ENCODE results near the gene PDE6G. TPM values are rescaled to one million over a fixed set of nuclear protein-coding genes. Genes with fewer than 3 reads are reported as not detected.
"Not testable (repeated sequence)": the region's sequence is repeated elsewhere in the genome, so short reads cannot be mapped to it uniquely, and the experiment has no call there.

The PDE6G gene
- total RNA-seq, 1 donor from 2014 or later: not detected

GRCh38 chr17:81635973-81636504, 20.3 kb downstream of the PDE6G start:
- no peak for DNase-seq (ENCODE audit: low read depth)

- no peak for DNase-seq (ENCODE audit: low read depth)
Observed at GRCh38 chr17:81635431-81635830, 20.9 kb downstream of the PDE6G start.

GRCh38 chr17:81631482-81631881, 24.9 kb downstream of the PDE6G start:
- no peak for DNase-seq (ENCODE audit: low read depth)

- no peak for DNase-seq (ENCODE audit: low read depth)
Observed at GRCh38 chr17:81630274-81630673, 26.1 kb downstream of the PDE6G start.

GRCh38 chr17:81621494-81622130, 34.7 kb downstream of the PDE6G start:
- DNase-seq (ENCODE audit: low read depth): no peak

- not testable (repeated sequence) for DNase-seq (ENCODE audit: low read depth)
Observed at GRCh38 chr17:81618307-81618706, 38.0 kb downstream of the PDE6G start.

- no peak for DNase-seq (ENCODE audit: low read depth)
Observed at GRCh38 chr17:81616877-81617276, 39.5 kb downstream of the PDE6G start.

GRCh38 chr17:81615401-81615930, 40.9 kb downstream of the PDE6G start:
- DNase-seq (ENCODE audit: low read depth): peak; percentile 69

GRCh38 chr17:81612172-81612970, 44.0 kb downstream of the PDE6G start:
- no peak for DNase-seq (ENCODE audit: low read depth)

GRCh38 chr17:81609541-81610311, 46.6 kb downstream of the PDE6G start:
- no peak for DNase-seq (ENCODE audit: low read depth)

- no peak for DNase-seq (ENCODE audit: low read depth)
Observed at GRCh38 chr17:81608605-81609004, 47.7 kb downstream of the PDE6G start.

GRCh38 chr17:81608082-81608481, 48.3 kb downstream of the PDE6G start:
- peak; percentile 76 for DNase-seq (ENCODE audit: low read depth)

GRCh38 chr17:81607431-81607830, 48.9 kb downstream of the PDE6G start:
- no peak for DNase-seq (ENCODE audit: low read depth)

GRCh38 chr17:81603846-81604610, 52.3 kb downstream of the PDE6G start:
- no peak for DNase-seq (ENCODE audit: low read depth)

- peak; percentile 75 for DNase-seq (ENCODE audit: low read depth)
Observed at GRCh38 chr17:81601525-81602120, 54.7 kb downstream of the PDE6G start.

Small RNAs within 50 kb of the gene (microRNA-seq; reads per million reads assigned to microRNA genes)
- 0.48 reads per million for gene MIR6786

Other genes with a start within 250 kb of the PDE6G start
- gene ACTG1, start 143.7 kb downstream of the PDE6G start, total RNA-seq: 1,458 and 1,934 TPM in 2 replicates
- 1.5 and 3.0 TPM in 2 replicates for gene FSCN2, start 128.2 kb downstream of the PDE6G start, total RNA-seq
- gene FAAP100, start 104.2 kb downstream of the PDE6G start, total RNA-seq: 29.3 and 44.2 TPM in 2 replicates
- gene NPLOC4, start 19.4 kb downstream of the PDE6G start, total RNA-seq: 94.7 and 96.8 TPM in 2 replicates
- 7.3 and 10.6 TPM in 2 replicates for gene TSPAN10, start 19.3 kb downstream of the PDE6G start, total RNA-seq
- 33.8 and 35.7 TPM in 2 replicates for gene OXLD1, start 10.1 kb upstream of the PDE6G start, total RNA-seq
- gene CCDC137, start 10.2 kb upstream of the PDE6G start, total RNA-seq: 12.5 and 16.5 TPM in 2 replicates
- 29.4 and 38.5 TPM in 2 replicates for gene ARL16, start 27.3 kb upstream of the PDE6G start, total RNA-seq
- 101 and 123 TPM in 2 replicates for gene HGS, start 27.5 kb upstream of the PDE6G start, total RNA-seq
- gene MRPL12, start 46.8 kb upstream of the PDE6G start, total RNA-seq: 16.2 and 26.6 TPM in 2 replicates
- 11.1 and 19.4 TPM in 2 replicates for gene SLC25A10, start 55.7 kb upstream of the PDE6G start, total RNA-seq
- not detected in 2 replicates for gene GCGR, start 147.6 kb upstream of the PDE6G start, total RNA-seq
- 100 and 132 TPM in 2 replicates for gene MCRIP1, start 176.7 kb upstream of the PDE6G start, total RNA-seq
- 12.7 and 29.7 TPM in 2 replicates for gene PPP1R27, start 178.5 kb upstream of the PDE6G start, total RNA-seq
- 1,674 and 2,691 TPM in 2 replicates for gene P4HB, start 204.0 kb upstream of the PDE6G start, total RNA-seq
- gene ARHGDIA, start 214.8 kb upstream of the PDE6G start, total RNA-seq: 157 and 161 TPM in 2 replicates
- 94.5 and 96.3 TPM in 2 replicates for gene ALYREF, start 235.0 kb upstream of the PDE6G start, total RNA-seq
- gene ANAPC11, start 235.2 kb upstream of the PDE6G start, total RNA-seq: 190 and 212 TPM in 2 replicates
- 1.3 and 6.1 TPM in 2 replicates for gene NPB, start 245.7 kb upstream of the PDE6G start, total RNA-seq

All from myocyte (in vitro differentiated cells).